ENCODE data around the gene TMA7B. TPM values are rescaled to one million over a fixed set of nuclear protein-coding genes. Genes with fewer than 3 reads are reported as not detected.

TMA7B gene
- polyA plus RNA-seq, 1 experiment: not detected

- ChIA-PET CTCF (no interaction called here), POLR2A (no interaction called here)
- peaks cover 51% of the 10 kb centered on the region for H3K27me3 ChIP-seq (ENCODE audit: control insufficient read depth, insufficient read depth, low read length)
- H3K27ac ChIP-seq (ENCODE audit: low read depth, low read length): no peak overlapping the region
- DNase-seq (ENCODE audit: low read depth, low spot score): no peak
- TF ChIP-seq CTCF (IDR thresholded peaks at IDR 0.05; ENCODE audit: low read depth, low read length): no peak
- H3K9me3 ChIP-seq (ENCODE audit: control insufficient read depth, insufficient read depth, low read length): no peaks in the 10 kb centered on the region
- H3K4me3 ChIP-seq (ENCODE audit: low read depth, low read length): no peak overlapping the region
These were observed 13.5 kb downstream of the TMA7B start for GRCh38 chr22:39973656-39974055.

GRCh38 chr22:39974065-39974464, 13.9 kb downstream of the TMA7B start:
- CTCF ChIA-PET: no interaction called here
- no peak overlapping the region for H3K27ac ChIP-seq (ENCODE audit: low read depth, low read length)
- no peaks in the 10 kb centered on the region for H3K9me3 ChIP-seq (ENCODE audit: control insufficient read depth, insufficient read depth, low read length)
- DNase-seq (ENCODE audit: low read depth, low spot score): no peak
- no peak overlapping the region for H3K4me3 ChIP-seq (ENCODE audit: low read depth, low read length)
- no peak for TF ChIP-seq CTCF (IDR thresholded peaks at IDR 0.05; ENCODE audit: low read depth, low read length)
- POLR2A ChIA-PET: no interaction called here
- peaks cover 51% of the 10 kb centered on the region for H3K27me3 ChIP-seq (ENCODE audit: control insufficient read depth, insufficient read depth, low read length)

- no peak overlapping the region for H3K4me3 ChIP-seq (ENCODE audit: low read depth, low read length)
- H3K27ac ChIP-seq (ENCODE audit: low read depth, low read length): no peak overlapping the region
- ChIA-PET CTCF (no interaction called here), POLR2A (no interaction called here)
- H3K27me3 ChIP-seq (ENCODE audit: control insufficient read depth, insufficient read depth, low read length): peaks cover 37% of the 10 kb centered on the region
- DNase-seq (ENCODE audit: low read depth, low spot score): no peak
- TF ChIP-seq CTCF (IDR thresholded peaks at IDR 0.05; ENCODE audit: low read depth, low read length): no peak
- H3K9me3 ChIP-seq (ENCODE audit: control insufficient read depth, insufficient read depth, low read length): no peaks in the 10 kb centered on the region
These were observed 18.9 kb downstream of the TMA7B start for GRCh38 chr22:39979048-39979447.

- no peak for DNase-seq (ENCODE audit: low read depth, low spot score)
- Histone ChIP-seq H3K4me3 (ENCODE audit: low read depth, low read length) (no peak overlapping the region), H3K27me3 (ENCODE audit: control insufficient read depth, insufficient read depth, low read length) (peaks cover 37% of the 10 kb centered on the region), H3K9me3 (ENCODE audit: control insufficient read depth, insufficient read depth, low read length) (no peaks in the 10 kb centered on the region), H3K27ac (ENCODE audit: low read depth, low read length) (no peak overlapping the region)
- ChIA-PET CTCF (no interaction called here), POLR2A (interaction anchor here (0.5 kb wide), 1 partner anchor 528 kb away, joined by 5 read pairs; no protein-coding TSS in a partner anchor)
- TF ChIP-seq CTCF (IDR thresholded peaks at IDR 0.05; ENCODE audit: low read depth, low read length): no peak
These were observed 19.3 kb downstream of the TMA7B start for GRCh38 chr22:39979458-39979857.

- peaks cover 33% of the 10 kb centered on the region for H3K27me3 ChIP-seq (ENCODE audit: control insufficient read depth, insufficient read depth, low read length)
- ChIA-PET POLR2A (no interaction called here), CTCF (no interaction called here)
- DNase-seq (ENCODE audit: low read depth, low spot score): no peak
- H3K27ac ChIP-seq (ENCODE audit: low read depth, low read length): no peak overlapping the region
- no peak for TF ChIP-seq CTCF (IDR thresholded peaks at IDR 0.05; ENCODE audit: low read depth, low read length)
- no peak overlapping the region for H3K4me3 ChIP-seq (ENCODE audit: low read depth, low read length)
- H3K9me3 ChIP-seq (ENCODE audit: control insufficient read depth, insufficient read depth, low read length): no peaks in the 10 kb centered on the region
These were observed 20.4 kb downstream of the TMA7B start for GRCh38 chr22:39980596-39980995.

Data from AG04450 (cell line).